K562 (cell line): Measurements from ENCODE around the gene EMC8. TPM values are rescaled to one million over a fixed set of nuclear protein-coding genes. Genes with fewer than 3 reads are reported as not detected.

Source experiments
- ATAC-seq: fragments of 200-7000 bp; cut with Tn5 transposase; 3 replicates; pipeline ENCODE4 v1.9.1; 2020; ENCODE audit warnings: moderate library complexity
- BruUV-seq: library from RNA; stranded (reverse); fragments of 400-500 nt; replicated peaks from 2 replicates; lab custom pipeline; 2021; lab: Mats Ljungman, UMichigan
- CTCF ChIA-PET: fragments of 300-600 bp; formaldehyde crosslinking; extraction: SDS; loops from one replicate; lab custom pipeline; 2021; ENCODE audit warnings: low intra/inter-chr PET ratio; lab: Yijun Ruan, JAX
- POLR2A ChIA-PET: fragments of 300-600, 350-650 bp; sonication (Branson Sonifier 250); formaldehyde crosslinking; extraction: SDS; loops from one replicate; lab custom pipeline; 2021; ENCODE audit warnings: antibody characterized with exemption, inconsistent platforms; lab: Yijun Ruan, JAX
- DNase-seq, 4 experiments: peaks; one replicate each; pipeline versions ENCODE4 v3.0.0 to v3.0.0-alpha.2; 2011 to 2018; ENCODE audit warnings: low spot score in 3 of 4, mixed read lengths in 3 of 4; ENCODE audit errors: extremely low read depth in 1 of 4
- FAIRE-seq: peaks from 2 replicates; lab custom pipeline; 2011; peaks lifted over from hg19 to GRCh38; lab: Jason Lieb, UNC
- H2AFZ ChIP-seq: 2 replicates; pipeline ENCODE4 v1.6.0; 2011; ENCODE audit warnings: low read depth, low read length, control low read depth, inconsistent platforms
- H3K27ac ChIP-seq: fragments of 200-600 bp; 3 replicates; pipeline ENCODE4 v1.8.0; 2011; ENCODE audit warnings: low read depth, mild to moderate bottlenecking, control low read depth, inconsistent platforms, low read length, moderate library complexity, mixed read lengths; ENCODE audit errors: extremely low read depth
- H3K27me3 ChIP-seq, 2 experiments: fragments of 300-600 bp in 1 of 2; 2 replicates in 1 of 2; 3 replicates in 1 of 2; pipeline versions ENCODE4 v1.6.0 to v1.8.0; 2011; ENCODE audit warnings: inconsistent platforms in 2 of 2, low read length in 2 of 2, mild to moderate bottlenecking in 1 of 2, mixed read lengths in 1 of 2, moderate library complexity in 1 of 2; ENCODE audit not compliant: control insufficient read depth in 2 of 2, insufficient read depth in 2 of 2
- H3K36me3 ChIP-seq: fragments of 300-600 bp; 3 replicates; pipeline ENCODE4 v1.8.0; 2011; ENCODE audit warnings: mild to moderate bottlenecking, low read length, inconsistent platforms; ENCODE audit not compliant: control insufficient read depth, insufficient read depth
- H3K4me1 ChIP-seq, 2 experiments: fragments of 200-600 bp in 1 of 2; replicated peaks in 1 of 2; 2 replicates in 1 of 2; 3 replicates in 1 of 2; pipeline versions ENCODE4 v1.5.1 to v1.8.0; 2011; ENCODE audit warnings: inconsistent platforms in 2 of 2, low read length in 2 of 2, mild to moderate bottlenecking in 1 of 2, mixed read lengths in 1 of 2, moderate library complexity in 1 of 2; ENCODE audit not compliant: control insufficient read depth in 2 of 2, insufficient read depth in 2 of 2
- H3K4me2 ChIP-seq: 2 replicates; pipeline ENCODE4 v1.6.1; 2011; ENCODE audit warnings: low read length, control low read depth, inconsistent platforms, mixed read lengths; ENCODE audit not compliant: insufficient read depth
- H3K4me3 ChIP-seq: fragments of 200-600 bp; sonication (generic), shearing (Covaris generic); 2 replicates; pipeline ENCODE4 v1.5.1; 2016; ENCODE audit warnings: control low read depth, inconsistent platforms
- H3K79me2 ChIP-seq: fragments of 200-600 bp; 3 replicates; pipeline ENCODE4 v1.8.0; 2011; ENCODE audit warnings: low read length, inconsistent platforms; ENCODE audit not compliant: control insufficient read depth, insufficient read depth
- H3K9ac ChIP-seq, 2 experiments: 2 replicates each; pipeline versions ENCODE4 v1.6.0 to v1.6.1; 2011; ENCODE audit warnings: low read depth in 2 of 2, low read length in 2 of 2, control low read depth in 1 of 2, inconsistent platforms in 1 of 2, mild to moderate bottlenecking in 1 of 2, mixed read lengths in 1 of 2; ENCODE audit not compliant: insufficient read depth in 1 of 2
- H3K9me1 ChIP-seq: one replicate; pipeline ENCODE4 v1.6.0; 2011; ENCODE audit warnings: inconsistent platforms, mild to moderate bottlenecking, low read length, moderate library complexity; ENCODE audit not compliant: control insufficient read depth, insufficient read depth
- H3K9me3 ChIP-seq: replicated peaks from 2 replicates; pipeline ENCODE4 v1.5.1; 2011; ENCODE audit warnings: low read depth, low read length, inconsistent platforms; ENCODE audit not compliant: control insufficient read depth, insufficient read depth
- H4K20me1 ChIP-seq: replicated peaks from 2 replicates; pipeline ENCODE4 v1.6.1; 2011; ENCODE audit warnings: low read length, inconsistent platforms, mixed read lengths; ENCODE audit not compliant: control insufficient read depth, insufficient read depth
- BCL6 ChIP-seq: fragments of 250-450 bp; sonication (Bioruptor Pico); IDR thresholded peaks from 2 replicates; pipeline ENCODE4 v1.4.0; 2020
- BDP1 ChIP-seq: IDR thresholded peaks from 3 replicates; pipeline ENCODE4 v1.6.1; 2011; ENCODE audit not compliant: insufficient read length, insufficient read depth
- HCFC1 ChIP-seq: IDR thresholded peaks from 2 replicates; pipeline ENCODE4 v1.6.1; 2012; ENCODE audit warnings: low read depth, low read length, improper control_type of control experiment
- HDAC8 ChIP-seq: fragments of 450-650 bp; IDR thresholded peaks from 2 replicates; pipeline ENCODE4 v1.6.1; 2016; ENCODE audit warnings: mild to moderate bottlenecking, missing genetic modification characterization, moderate library complexity, missing compliant biosample characterization
- KLF1 ChIP-seq: fragments of 450-650 bp; IDR thresholded peaks from 2 replicates; pipeline ENCODE4 v1.6.1; 2016; ENCODE audit warnings: missing genetic modification characterization, missing compliant biosample characterization
- LEF1 ChIP-seq: fragments of 450-650 bp; IDR thresholded peaks from 2 replicates; pipeline ENCODE4 v1.6.1; 2016; ENCODE audit warnings: mild to moderate bottlenecking
- MXI1 ChIP-seq: IDR thresholded peaks from 2 replicates; pipeline ENCODE4 v1.6.1; 2011; ENCODE audit warnings: low read depth, mild to moderate bottlenecking, improper control_type of control experiment, low read length
- RBFOX2 ChIP-seq: fragments of 200-400 bp; formaldehyde crosslinking; IDR thresholded peaks from 2 replicates; pipeline ENCODE4 v1.6.1; 2017; ENCODE audit warnings: low read depth, mild to moderate bottlenecking, low read length, moderate library complexity
- RBM22 ChIP-seq: fragments of 200-400 bp; formaldehyde crosslinking; IDR thresholded peaks from 2 replicates; pipeline ENCODE4 v1.6.1; 2018; ENCODE audit warnings: low read length, low read depth; ENCODE audit not compliant: poor library complexity, severe bottlenecking
- SMARCE1 ChIP-seq: fragments of 450-650 bp; IDR thresholded peaks from 2 replicates; pipeline ENCODE4 v1.7.1; 2016; ENCODE audit warnings: mild to moderate bottlenecking
- ZFX ChIP-seq: sonication (generic); formaldehyde crosslinking; IDR thresholded peaks from 2 replicates; pipeline ENCODE4 v1.8.0; 2022; ENCODE audit warnings: mild to moderate bottlenecking, missing genetic modification reagents, moderate library complexity
- WGBS: fragments of 100-300 bp; shearing (Covaris generic); methylation state at CpG from one replicate; pipeline ENCODE4 v1.1.6; 2016; ENCODE audit warnings: low coverage, mixed read lengths; ENCODE audit not compliant: insufficient coverage; ENCODE audit errors: missing lambda C conversion rate; 5-methylcytosine and 5-hydroxymethylcytosine counted together
- in situ Hi-C: fragments of 300-500 bp; cut with MboI; formaldehyde crosslinking; loops from 4 replicates; pipeline ENCODE4 v1.15.0; 2018; ENCODE audit warnings: inconsistent platforms, mixed read lengths
- intact Hi-C: fragments of 100-400 bp; cut with micrococcal nuclease; formaldehyde crosslinking; loops from 2 replicates; pipeline ENCODE4 v1.14.2; 2022
- polyA plus RNA-seq, 8 experiments: library from polyadenylated mRNA; depleted of rRNA in 4 of 8; stranded (reverse) in 5 of 8; unstranded in 3 of 8; fragments of >200 nt; fragmentation: Nextera tagmentation in 2 of 8; fragmentation: Illumina TruSeq in 1 of 8; extraction: Ambion mirVana in 2 of 8; extraction: Trizol in 1 of 8; gene quantifications; 2 replicates each; pipeline versions ENCODE4 v1.2.1 to v1.2.3, GENCODE V29; 2011 to 2014; ENCODE audit warnings: inconsistent platforms in 1 of 8, missing spikeins in 1 of 8
- total RNA-seq, 7 experiments: library from RNA; depleted of rRNA in 6 of 7; stranded (reverse); fragments of >200 nt in 6 of 7; fragmentation: Illumina TruSeq in 2 of 7; extraction: Trizol in 2 of 7; gene quantifications; 2 replicates each; pipeline versions ENCODE4 v1.2.1 to v1.2.3, GENCODE V29; 2011 to 2021; ENCODE audit warnings: low replicate concordance in 1 of 7
- TF ChIP-seq, protein P1 (sequence below): sonication (generic); formaldehyde crosslinking; IDR thresholded peaks from 2 replicates; pipeline ENCODE4 v1.4.0; 2020; ENCODE audit warnings: mild to moderate bottlenecking, missing genetic modification reagents
- TF ChIP-seq, protein P2 (sequence below): fragments of 450-650 bp; IDR thresholded peaks from 2 replicates; pipeline ENCODE4 v1.6.1; 2016; ENCODE audit warnings: low read depth, mild to moderate bottlenecking, moderate library complexity
- TF ChIP-seq, protein P3 (sequence below): sonication (generic); formaldehyde crosslinking; IDR thresholded peaks from 2 replicates; pipeline ENCODE4 v1.8.0; 2022; ENCODE audit warnings: mild to moderate bottlenecking, missing genetic modification reagents
- TF ChIP-seq, protein P4 (sequence below), 2 experiments: fragments of 200-800 bp in 1 of 2; sonication (Bioruptor generic) in 1 of 2; sonication (generic) in 1 of 2; formaldehyde crosslinking in 1 of 2; IDR thresholded peaks in 1 of 2; conservative IDR thresholded peaks in 1 of 2; 2 replicates each; pipeline versions ENCODE4 v1.5.0 to v1.6.1; 2016 to 2020; ENCODE audit warnings: missing compliant biosample characterization in 1 of 2, missing genetic modification characterization in 1 of 2, missing genetic modification reagents in 1 of 2
- TF ChIP-seq, protein P5 (sequence below): fragments of 450-650 bp; IDR thresholded peaks from 2 replicates; pipeline ENCODE4 v1.7.0; 2016; ENCODE audit warnings: borderline replicate concordance

The EMC8 gene
- total and polyA plus RNA-seq, 9 of the 15 experiments (the other 6 are each of a cell fraction or from before 2014, with no cell fraction given): 11.4 to 81.8 (median 48.6) TPM

DNA sequence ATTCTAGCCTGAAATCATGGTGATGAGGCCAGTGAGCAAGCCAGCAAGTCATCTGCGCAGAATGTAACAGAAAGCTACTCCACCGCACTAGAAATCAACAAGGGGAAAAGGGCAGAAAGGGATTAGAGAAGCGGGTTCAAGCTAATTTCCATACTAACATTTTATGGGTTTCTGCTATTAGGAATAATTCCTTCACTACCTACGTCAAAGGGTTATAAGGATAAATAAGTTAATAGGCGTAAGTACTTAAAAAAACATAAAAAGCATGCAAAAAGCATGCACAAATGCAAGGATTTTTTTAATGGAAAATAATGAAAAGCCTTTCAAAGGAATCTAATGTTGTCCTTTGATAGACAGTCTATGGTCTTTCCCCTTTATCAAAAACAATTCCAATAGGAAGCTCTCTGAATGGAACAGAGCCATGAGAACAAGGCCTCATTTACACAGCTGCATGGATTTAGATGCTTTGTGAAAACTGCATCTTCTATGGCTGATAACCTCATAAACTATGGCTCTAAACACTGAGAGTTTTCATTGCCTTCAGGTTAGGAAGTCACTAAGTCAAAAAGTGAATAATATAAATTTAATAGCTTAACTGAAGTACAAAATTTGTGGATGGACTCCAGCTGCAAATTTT lies 5.6 kb downstream of the EMC8 start:
- Histone ChIP-seq H2AFZ (no peak overlapping the region), H3K9me3 (no peaks in the 10 kb centered on the region), H3K79me2 (peaks cover 90% of the 10 kb centered on the region), H3K4me1 (peaks cover 5 to 7% of the 10 kb centered on the region in 2 experiments; a peak in 4 of 5 replicates), H3K27me3 (no peaks in the 10 kb centered on the region), H3K36me3 (peaks cover 85% of the 10 kb centered on the region), H4K20me1 (peaks cover 19% of the 10 kb centered on the region), H3K4me2 (no peak overlapping the region), H3K27ac (no peak overlapping the region), H3K4me3 (no peak overlapping the region), H3K9ac (no peak overlapping the region), H3K9me1 (peaks cover 8% of the 10 kb centered on the region)
- BruUV-seq: no TSS peak
- FAIRE-seq (peak; percentile 15), DNase-seq (no peak), ATAC-seq (no peak)
- intact Hi-C loops (no loop called here), in situ Hi-C loops (no loop called here)
- ChIA-PET CTCF (no interaction called here), POLR2A (interaction anchor here (0.5 to 1.8 kb wide), 4 partner anchors 9 to 239 kb away, joined by 3 to 6 read pairs (median 5); no protein-coding TSS in a partner anchor)
- 90% methylated on average over 5 of the region's 5 CpGs for WGBS
- TF ChIP-seq, protein P1, sequence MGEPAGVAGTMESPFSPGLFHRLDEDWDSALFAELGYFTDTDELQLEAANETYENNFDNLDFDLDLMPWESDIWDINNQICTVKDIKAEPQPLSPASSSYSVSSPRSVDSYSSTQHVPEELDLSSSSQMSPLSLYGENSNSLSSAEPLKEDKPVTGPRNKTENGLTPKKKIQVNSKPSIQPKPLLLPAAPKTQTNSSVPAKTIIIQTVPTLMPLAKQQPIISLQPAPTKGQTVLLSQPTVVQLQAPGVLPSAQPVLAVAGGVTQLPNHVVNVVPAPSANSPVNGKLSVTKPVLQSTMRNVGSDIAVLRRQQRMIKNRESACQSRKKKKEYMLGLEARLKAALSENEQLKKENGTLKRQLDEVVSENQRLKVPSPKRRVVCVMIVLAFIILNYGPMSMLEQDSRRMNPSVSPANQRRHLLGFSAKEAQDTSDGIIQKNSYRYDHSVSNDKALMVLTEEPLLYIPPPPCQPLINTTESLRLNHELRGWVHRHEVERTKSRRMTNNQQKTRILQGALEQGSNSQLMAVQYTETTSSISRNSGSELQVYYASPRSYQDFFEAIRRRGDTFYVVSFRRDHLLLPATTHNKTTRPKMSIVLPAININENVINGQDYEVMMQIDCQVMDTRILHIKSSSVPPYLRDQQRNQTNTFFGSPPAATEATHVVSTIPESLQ (CRISPR knock-in tag): no peak
- TF ChIP-seq ZFX: no peak
- TF ChIP-seq HCFC1: no peak
- TF ChIP-seq BCL6 (CRISPR knock-in tag): no peak
- no peak for TF ChIP-seq SMARCE1
- TF ChIP-seq HDAC8 (tag): no peak
- TF ChIP-seq RBFOX2: no peak
- TF ChIP-seq, protein P2, sequence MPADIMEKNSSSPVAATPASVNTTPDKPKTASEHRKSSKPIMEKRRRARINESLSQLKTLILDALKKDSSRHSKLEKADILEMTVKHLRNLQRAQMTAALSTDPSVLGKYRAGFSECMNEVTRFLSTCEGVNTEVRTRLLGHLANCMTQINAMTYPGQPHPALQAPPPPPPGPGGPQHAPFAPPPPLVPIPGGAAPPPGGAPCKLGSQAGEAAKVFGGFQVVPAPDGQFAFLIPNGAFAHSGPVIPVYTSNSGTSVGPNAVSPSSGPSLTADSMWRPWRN: no peak
- TF ChIP-seq RBM22: no peak
- TF ChIP-seq, protein P3, sequence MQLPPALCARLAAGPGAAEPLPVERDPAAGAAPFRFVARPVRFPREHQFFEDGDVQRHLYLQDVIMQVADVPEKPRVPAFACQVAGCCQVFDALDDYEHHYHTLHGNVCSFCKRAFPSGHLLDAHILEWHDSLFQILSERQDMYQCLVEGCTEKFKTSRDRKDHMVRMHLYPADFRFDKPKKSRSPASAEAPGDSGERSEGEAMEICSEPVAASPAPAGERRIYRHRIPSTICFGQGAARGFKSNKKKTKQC: no peak
- TF ChIP-seq LEF1: no peak
- TF ChIP-seq BDP1: no peak
- TF ChIP-seq, protein P4, sequence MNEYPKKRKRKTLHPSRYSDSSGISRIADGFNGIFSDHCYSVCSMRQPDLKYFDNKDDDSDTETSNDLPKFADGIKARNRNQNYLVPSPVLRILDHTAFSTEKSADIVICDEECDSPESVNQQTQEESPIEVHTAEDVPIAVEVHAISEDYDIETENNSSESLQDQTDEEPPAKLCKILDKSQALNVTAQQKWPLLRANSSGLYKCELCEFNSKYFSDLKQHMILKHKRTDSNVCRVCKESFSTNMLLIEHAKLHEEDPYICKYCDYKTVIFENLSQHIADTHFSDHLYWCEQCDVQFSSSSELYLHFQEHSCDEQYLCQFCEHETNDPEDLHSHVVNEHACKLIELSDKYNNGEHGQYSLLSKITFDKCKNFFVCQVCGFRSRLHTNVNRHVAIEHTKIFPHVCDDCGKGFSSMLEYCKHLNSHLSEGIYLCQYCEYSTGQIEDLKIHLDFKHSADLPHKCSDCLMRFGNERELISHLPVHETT (CRISPR knock-in tag; conservative IDR thresholded peaks at IDR 0.05 in 1 of 2, IDR thresholded peaks at IDR 0.05 in 1 of 2): no peak
- TF ChIP-seq KLF1 (tag): no peak
- TF ChIP-seq MXI1: no peak
- TF ChIP-seq, protein P5, sequence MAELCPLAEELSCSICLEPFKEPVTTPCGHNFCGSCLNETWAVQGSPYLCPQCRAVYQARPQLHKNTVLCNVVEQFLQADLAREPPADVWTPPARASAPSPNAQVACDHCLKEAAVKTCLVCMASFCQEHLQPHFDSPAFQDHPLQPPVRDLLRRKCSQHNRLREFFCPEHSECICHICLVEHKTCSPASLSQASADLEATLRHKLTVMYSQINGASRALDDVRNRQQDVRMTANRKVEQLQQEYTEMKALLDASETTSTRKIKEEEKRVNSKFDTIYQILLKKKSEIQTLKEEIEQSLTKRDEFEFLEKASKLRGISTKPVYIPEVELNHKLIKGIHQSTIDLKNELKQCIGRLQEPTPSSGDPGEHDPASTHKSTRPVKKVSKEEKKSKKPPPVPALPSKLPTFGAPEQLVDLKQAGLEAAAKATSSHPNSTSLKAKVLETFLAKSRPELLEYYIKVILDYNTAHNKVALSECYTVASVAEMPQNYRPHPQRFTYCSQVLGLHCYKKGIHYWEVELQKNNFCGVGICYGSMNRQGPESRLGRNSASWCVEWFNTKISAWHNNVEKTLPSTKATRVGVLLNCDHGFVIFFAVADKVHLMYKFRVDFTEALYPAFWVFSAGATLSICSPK: no peak
